Measurements from ENCODE around the gene OGFR.

The OGFR gene

GRCh38 chr20:62820208-62820961 lies 15.8 kb downstream of the OGFR start:
- DNase-seq (ENCODE audit: low read depth): no peak
- Histone ChIP-seq H3K4me3 (ENCODE audit: low read length) (no peak overlapping the region), H3K9ac (ENCODE audit: low read length) (no peak overlapping the region), H3K27me3 (replicated peaks; ENCODE audit: control insufficient read depth, insufficient read depth, low read length) (no peaks in the 10 kb centered on the region), H3K4me1 (ENCODE audit: control insufficient read depth, insufficient read depth, low read length) (peaks cover 33% of the 10 kb centered on the region), H3K36me3 (ENCODE audit: control insufficient read depth, insufficient read depth, low read length, severe bottlenecking) (no peaks in the 10 kb centered on the region), H3K9me3 (ENCODE audit: control insufficient read depth, low read length) (no peaks in the 10 kb centered on the region)

GRCh38 chr20:62820962-62821725 lies 16.5 kb downstream of the OGFR start:
- no peaks in the 10 kb centered on the region for H3K36me3 ChIP-seq (ENCODE audit: control insufficient read depth, insufficient read depth, low read length, severe bottlenecking)
- H3K27me3 ChIP-seq (replicated peaks; ENCODE audit: control insufficient read depth, insufficient read depth, low read length): no peaks in the 10 kb centered on the region
- H3K9me3 ChIP-seq (ENCODE audit: control insufficient read depth, low read length): no peaks in the 10 kb centered on the region
- H3K9ac ChIP-seq (ENCODE audit: low read length): no peak overlapping the region
- no peak overlapping the region for H3K4me3 ChIP-seq (ENCODE audit: low read length)
- no peak for DNase-seq (ENCODE audit: low read depth)
- H3K4me1 ChIP-seq (ENCODE audit: control insufficient read depth, insufficient read depth, low read length): peaks cover 26% of the 10 kb centered on the region

- peaks cover 21% of the 10 kb centered on the region for H3K4me1 ChIP-seq (ENCODE audit: control insufficient read depth, insufficient read depth, low read length)
- H3K9me3 ChIP-seq (ENCODE audit: control insufficient read depth, low read length): no peaks in the 10 kb centered on the region
- no peaks in the 10 kb centered on the region for H3K27me3 ChIP-seq (replicated peaks; ENCODE audit: control insufficient read depth, insufficient read depth, low read length)
- no peak overlapping the region for H3K4me3 ChIP-seq (ENCODE audit: low read length)
- no peak for DNase-seq (ENCODE audit: low read depth)
- no peak overlapping the region for H3K9ac ChIP-seq (ENCODE audit: low read length)
- no peaks in the 10 kb centered on the region for H3K36me3 ChIP-seq (ENCODE audit: control insufficient read depth, insufficient read depth, low read length, severe bottlenecking)
Observed at GRCh38 chr20:62821726-62822210, 17.1 kb downstream of the OGFR start.

- DNase-seq (ENCODE audit: low read depth): no peak
Observed at GRCh38 chr20:62822239-62822787, 17.7 kb downstream of the OGFR start.

GRCh38 chr20:62822788-62823651 lies 18.4 kb downstream of the OGFR start:
- DNase-seq (ENCODE audit: low read depth): peak; percentile 22
- no peak overlapping the region for H3K9ac ChIP-seq (ENCODE audit: low read length)
- H3K27me3 ChIP-seq (replicated peaks; ENCODE audit: control insufficient read depth, insufficient read depth, low read length): no peaks in the 10 kb centered on the region
- no peaks in the 10 kb centered on the region for H3K36me3 ChIP-seq (ENCODE audit: control insufficient read depth, insufficient read depth, low read length, severe bottlenecking)
- H3K4me1 ChIP-seq (ENCODE audit: control insufficient read depth, insufficient read depth, low read length): peaks cover 21% of the 10 kb centered on the region
- no peaks in the 10 kb centered on the region for H3K9me3 ChIP-seq (ENCODE audit: control insufficient read depth, low read length)
- H3K4me3 ChIP-seq (ENCODE audit: low read length): no peak overlapping the region

More at GRCh38 chr20:62822239-62822787, 17.7 kb downstream of the OGFR start:
- Histone ChIP-seq H3K9me3 (ENCODE audit: control insufficient read depth, low read length) (no peaks in the 10 kb centered on the region), H3K9ac (ENCODE audit: low read length) (no peak overlapping the region), H3K27me3 (replicated peaks; ENCODE audit: control insufficient read depth, insufficient read depth, low read length) (no peaks in the 10 kb centered on the region), H3K36me3 (ENCODE audit: control insufficient read depth, insufficient read depth, low read length, severe bottlenecking) (no peaks in the 10 kb centered on the region), H3K4me1 (ENCODE audit: control insufficient read depth, insufficient read depth, low read length) (peaks cover 21% of the 10 kb centered on the region), H3K4me3 (ENCODE audit: low read length) (no peak overlapping the region)

- DNase-seq (ENCODE audit: low read depth): no peak
- Histone ChIP-seq H3K27me3 (replicated peaks; ENCODE audit: control insufficient read depth, insufficient read depth, low read length) (no peaks in the 10 kb centered on the region), H3K4me1 (ENCODE audit: control insufficient read depth, insufficient read depth, low read length) (peaks cover 13% of the 10 kb centered on the region), H3K36me3 (ENCODE audit: control insufficient read depth, insufficient read depth, low read length, severe bottlenecking) (no peaks in the 10 kb centered on the region), H3K4me3 (ENCODE audit: low read length) (no peak overlapping the region), H3K9ac (ENCODE audit: low read length) (no peak overlapping the region), H3K9me3 (ENCODE audit: control insufficient read depth, low read length) (no peaks in the 10 kb centered on the region)
Observed at GRCh38 chr20:62823688-62824475, 19.2 kb downstream of the OGFR start.

GRCh38 chr20:62824476-62825332 lies 20.1 kb downstream of the OGFR start:
- H3K9ac ChIP-seq (ENCODE audit: low read length): no peak overlapping the region
- no peaks in the 10 kb centered on the region for H3K36me3 ChIP-seq (ENCODE audit: control insufficient read depth, insufficient read depth, low read length, severe bottlenecking)
- DNase-seq (ENCODE audit: low read depth): peak; percentile 38
- H3K4me1 ChIP-seq (ENCODE audit: control insufficient read depth, insufficient read depth, low read length): peaks cover 5% of the 10 kb centered on the region
- no peaks in the 10 kb centered on the region for H3K9me3 ChIP-seq (ENCODE audit: control insufficient read depth, low read length)
- H3K4me3 ChIP-seq (ENCODE audit: low read length): no peak overlapping the region
- H3K27me3 ChIP-seq (replicated peaks; ENCODE audit: control insufficient read depth, insufficient read depth, low read length): no peaks in the 10 kb centered on the region

GRCh38 chr20:62825333-62825985 lies 20.8 kb downstream of the OGFR start:
- H3K4me1 ChIP-seq (ENCODE audit: control insufficient read depth, insufficient read depth, low read length): no peaks in the 10 kb centered on the region
- no peak overlapping the region for H3K4me3 ChIP-seq (ENCODE audit: low read length)
- no peaks in the 10 kb centered on the region for H3K36me3 ChIP-seq (ENCODE audit: control insufficient read depth, insufficient read depth, low read length, severe bottlenecking)
- no peak overlapping the region for H3K9ac ChIP-seq (ENCODE audit: low read length)
- no peak for DNase-seq (ENCODE audit: low read depth)
- no peaks in the 10 kb centered on the region for H3K9me3 ChIP-seq (ENCODE audit: control insufficient read depth, low read length)
- H3K27me3 ChIP-seq (replicated peaks; ENCODE audit: control insufficient read depth, insufficient read depth, low read length): no peaks in the 10 kb centered on the region

- no peak for DNase-seq (ENCODE audit: low read depth)
- Histone ChIP-seq H3K36me3 (ENCODE audit: control insufficient read depth, insufficient read depth, low read length, severe bottlenecking) (no peaks in the 10 kb centered on the region), H3K9me3 (ENCODE audit: control insufficient read depth, low read length) (no peaks in the 10 kb centered on the region), H3K4me3 (ENCODE audit: low read length) (no peak overlapping the region), H3K9ac (ENCODE audit: low read length) (no peak overlapping the region), H3K27me3 (replicated peaks; ENCODE audit: control insufficient read depth, insufficient read depth, low read length) (no peaks in the 10 kb centered on the region), H3K4me1 (ENCODE audit: control insufficient read depth, insufficient read depth, low read length) (peaks cover 3% of the 10 kb centered on the region)
Observed at GRCh38 chr20:62825986-62826645, 21.5 kb downstream of the OGFR start.
